ENCODE data around the gene MARK3.

DNA sequence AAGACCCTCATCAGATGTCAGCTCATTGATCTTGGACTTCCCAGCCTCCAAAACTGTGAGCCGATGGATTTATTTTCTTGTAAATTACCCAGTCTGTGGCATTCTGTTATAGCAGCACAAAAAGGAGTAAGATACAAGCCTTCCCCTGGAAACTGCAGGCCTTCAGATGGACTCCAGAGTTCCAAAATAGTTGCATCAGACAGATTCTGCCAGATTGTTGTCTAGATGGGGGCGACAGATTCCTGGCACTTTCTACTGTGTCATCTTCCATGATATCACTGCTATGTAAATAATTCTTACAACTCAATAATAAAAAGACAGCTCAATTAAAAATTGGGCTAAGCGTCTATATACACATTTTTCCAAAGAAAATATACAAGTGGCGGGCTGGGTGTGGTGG is 17.2 kb upstream of the MARK3 start:
- TF ChIP-seq CTCF (IDR thresholded peaks at IDR 0.05) (no peak), POLR2A (IDR thresholded peaks at IDR 0.05) (no peak)

All from lower leg skin (tissue), 3 donors.